Measurements from ENCODE around the gene ASIC2. TPM values are rescaled to one million over a fixed set of nuclear protein-coding genes. Genes with fewer than 3 reads are reported as not detected.

The ASIC2 gene
- polyA plus RNA-seq, 1 experiment, result 0.05 TPM

- H3K4me3 ChIP-seq (ENCODE audit: low read depth, low read length), result no peak overlapping the region
- no peaks in the 10 kb centered on the region for H3K36me3 ChIP-seq (ENCODE audit: control insufficient read depth, insufficient read depth, low read length)
- H3K27me3 ChIP-seq (ENCODE audit: control insufficient read depth, insufficient read depth, low read length), result no peaks in the 10 kb centered on the region; the same call in 1 of the 2 replicates
- DNase-seq (ENCODE audit: low read depth), result no peak
- ChIA-PET CTCF (interaction anchor here (1.2 kb wide), 1 partner anchor 22 kb away, joined by 3 read pairs; no protein-coding TSS in a partner anchor), POLR2A (no interaction called here)
- no peak for TF ChIP-seq CTCF (IDR thresholded peaks at IDR 0.05; ENCODE audit: insufficient read depth, low read depth, low read length)
These were observed 23.7 kb upstream of the ASIC2 start for GRCh38 chr17:33316746-33317145.

GRCh38 chr17:33310296-33310695 is 17.2 kb upstream of the ASIC2 start:
- Histone ChIP-seq H3K36me3 (ENCODE audit: control insufficient read depth, insufficient read depth, low read length) (no peaks in the 10 kb centered on the region), H3K27me3 (ENCODE audit: control insufficient read depth, insufficient read depth, low read length) (no peaks in the 10 kb centered on the region; the same call in 1 of the 2 replicates), H3K4me3 (ENCODE audit: low read depth, low read length) (no peak overlapping the region)
- TF ChIP-seq CTCF (IDR thresholded peaks at IDR 0.05; ENCODE audit: insufficient read depth, low read depth, low read length), result no peak
- ChIA-PET POLR2A (no interaction called here), CTCF (no interaction called here)
- no peak for DNase-seq (ENCODE audit: low read depth)

- H3K36me3 ChIP-seq (ENCODE audit: control insufficient read depth, insufficient read depth, low read length), result no peaks in the 10 kb centered on the region
- DNase-seq (ENCODE audit: low read depth), result no peak
- TF ChIP-seq CTCF (IDR thresholded peaks at IDR 0.05; ENCODE audit: insufficient read depth, low read depth, low read length), result no peak
- CTCF ChIA-PET, result no interaction called here
- POLR2A ChIA-PET, result no interaction called here
- peaks cover 2% of the 10 kb centered on the region for H3K27me3 ChIP-seq (ENCODE audit: control insufficient read depth, insufficient read depth, low read length)
- no peak overlapping the region for H3K4me3 ChIP-seq (ENCODE audit: low read depth, low read length)
These were observed 10.2 kb upstream of the ASIC2 start for GRCh38 chr17:33303254-33303653.

- CTCF ChIA-PET, result no interaction called here
- no peak for TF ChIP-seq CTCF (IDR thresholded peaks at IDR 0.05; ENCODE audit: insufficient read depth, low read depth, low read length)
- H3K4me3 ChIP-seq (ENCODE audit: low read depth, low read length), result no peak overlapping the region
- H3K36me3 ChIP-seq (ENCODE audit: control insufficient read depth, insufficient read depth, low read length), result no peaks in the 10 kb centered on the region
- no peak for DNase-seq (ENCODE audit: low read depth)
- H3K27me3 ChIP-seq (ENCODE audit: control insufficient read depth, insufficient read depth, low read length), result peaks cover 2% of the 10 kb centered on the region
- POLR2A ChIA-PET, result no interaction called here
These were observed 9.3 kb upstream of the ASIC2 start for GRCh38 chr17:33302394-33302793.

GRCh38 chr17:33300241-33300640 is 7.1 kb upstream of the ASIC2 start:
- peaks cover 3% of the 10 kb centered on the region; the same call in 1 of the 2 replicates for H3K27me3 ChIP-seq (ENCODE audit: control insufficient read depth, insufficient read depth, low read length)
- no peaks in the 10 kb centered on the region for H3K36me3 ChIP-seq (ENCODE audit: control insufficient read depth, insufficient read depth, low read length)
- CTCF ChIA-PET, result no interaction called here
- no peak overlapping the region for H3K4me3 ChIP-seq (ENCODE audit: low read depth, low read length)
- no peak for TF ChIP-seq CTCF (IDR thresholded peaks at IDR 0.05; ENCODE audit: insufficient read depth, low read depth, low read length)
- no peak for DNase-seq (ENCODE audit: low read depth)
- POLR2A ChIA-PET, result no interaction called here
